GM18499 (cell line): ENCODE data around the gene MSMB.
"Not testable (repeated sequence)": the region's sequence is repeated elsewhere in the genome, so short reads cannot be mapped to it uniquely, and the experiment has no call there.

Experiments used
- ATAC-seq: cut with Tn5 transposase; IDR thresholded peaks from one replicate; pipeline ENCODE4 v1.9.1; 2021; ENCODE audit warnings: moderate number of reproducible peaks; ENCODE audit not compliant: insufficient read depth, unreplicated experiment

MSMB gene

GRCh38 chr10:46070749-46071148 lies 24.7 kb upstream of the MSMB start:
- ATAC-seq = no peak

GRCh38 chr10:46069771-46070463 lies 23.8 kb upstream of the MSMB start:
- ATAC-seq = no peak

GRCh38 chr10:46068905-46069304 lies 22.8 kb upstream of the MSMB start:
- no peak for ATAC-seq

GRCh38 chr10:46068117-46068516 lies 22.0 kb upstream of the MSMB start:
- no peak for ATAC-seq

GRCh38 chr10:46064269-46064817 lies 18.3 kb upstream of the MSMB start:
- no peak for ATAC-seq

GRCh38 chr10:46062723-46063428 lies 16.8 kb upstream of the MSMB start:
- no peak for ATAC-seq

- no peak for ATAC-seq
Observed at GRCh38 chr10:46060706-46061105, 14.6 kb upstream of the MSMB start.

GRCh38 chr10:46057927-46058326 lies 11.9 kb upstream of the MSMB start:
- ATAC-seq = not testable (repeated sequence)

GRCh38 chr10:46057038-46057437 lies 11.0 kb upstream of the MSMB start:
- no peak for ATAC-seq

- ATAC-seq = no peak
Observed at GRCh38 chr10:46055771-46056170, 9.7 kb upstream of the MSMB start.

GRCh38 chr10:46053534-46054434 lies 7.7 kb upstream of the MSMB start:
- ATAC-seq = no peak

GRCh38 chr10:46052791-46053375 lies 6.8 kb upstream of the MSMB start:
- no peak for ATAC-seq

GRCh38 chr10:46052057-46052790 lies 6.2 kb upstream of the MSMB start:
- no peak for ATAC-seq

GRCh38 chr10:46050941-46051623 lies 5.0 kb upstream of the MSMB start:
- ATAC-seq = no peak

- not testable (repeated sequence) for ATAC-seq
Observed at GRCh38 chr10:46049497-46049831, 3.4 kb upstream of the MSMB start.

- ATAC-seq = no peak
Observed at GRCh38 chr10:46048152-46048551, 2.1 kb upstream of the MSMB start.

- no peak for ATAC-seq
Observed at GRCh38 chr10:46042527-46042926, 3.5 kb downstream of the MSMB start.

GRCh38 chr10:46040004-46040403 lies 6.1 kb downstream of the MSMB start:
- ATAC-seq = no peak

- ATAC-seq = no peak
Observed at GRCh38 chr10:46037107-46037825, 8.8 kb downstream of the MSMB start.
